Gastroesophageal sphincter (tissue), 3 donors: ENCODE data around the gene ZFHX3.

Experiments used
- EP300 ChIP-seq: sonication (generic); formaldehyde crosslinking; IDR thresholded peaks from one replicate; pipeline ENCODE4 v1.6.1; 2017; ENCODE audit warnings: antibody characterized with exemption, mild to moderate bottlenecking
- POLR2A ChIP-seq, 2 donors: fragments of 450-650 bp; IDR thresholded peaks; one replicate each; pipeline ENCODE4 v1.6.1; 2017; ENCODE audit warnings: antibody characterized with exemption in 2 of 2, mild to moderate bottlenecking in 2 of 2, moderate library complexity in 1 of 2
- POLR2AphosphoS5 ChIP-seq: sonication (generic); formaldehyde crosslinking; IDR thresholded peaks from one replicate; pipeline ENCODE4 v1.6.1; 2017; ENCODE audit warnings: antibody characterized with exemption
- TF ChIP-seq, protein P1 (sequence below), 4 experiments: fragments of 200-600 bp in 2 of 4; fragments of 450-650 bp in 2 of 4; sonication (generic) in 1 of 4; IDR thresholded peaks; one replicate each; pipeline ENCODE4 v1.5.1; 2017 to 2019; ENCODE audit warnings: antibody characterized with exemption in 4 of 4, mild to moderate bottlenecking in 2 of 4, moderate library complexity in 2 of 4

DNA sequence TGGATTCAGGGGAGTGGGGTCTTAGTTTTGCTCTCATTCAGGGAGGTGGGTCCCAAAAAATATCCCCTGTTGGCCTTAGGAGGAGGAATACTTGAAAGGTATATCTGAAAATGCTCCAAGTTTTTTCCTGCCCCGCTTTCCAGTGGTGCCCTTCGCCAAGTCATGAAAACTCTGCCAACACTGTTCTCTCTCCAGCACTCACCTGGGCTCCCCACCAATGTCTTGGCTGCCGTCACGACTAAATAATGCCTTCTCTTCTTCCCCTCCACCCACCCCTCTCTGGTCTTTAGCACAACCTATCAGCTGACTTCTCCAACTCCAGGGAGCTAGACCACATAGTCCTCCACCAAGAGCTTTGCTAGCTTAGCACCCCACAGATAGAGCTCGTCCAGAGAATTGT lies 30.6 kb downstream of the ZFHX3 start:
- TF ChIP-seq POLR2A (IDR thresholded peaks at IDR 0.05) (no peak), EP300 (no peak), POLR2AphosphoS5 (no peak)
- TF ChIP-seq, protein P1, sequence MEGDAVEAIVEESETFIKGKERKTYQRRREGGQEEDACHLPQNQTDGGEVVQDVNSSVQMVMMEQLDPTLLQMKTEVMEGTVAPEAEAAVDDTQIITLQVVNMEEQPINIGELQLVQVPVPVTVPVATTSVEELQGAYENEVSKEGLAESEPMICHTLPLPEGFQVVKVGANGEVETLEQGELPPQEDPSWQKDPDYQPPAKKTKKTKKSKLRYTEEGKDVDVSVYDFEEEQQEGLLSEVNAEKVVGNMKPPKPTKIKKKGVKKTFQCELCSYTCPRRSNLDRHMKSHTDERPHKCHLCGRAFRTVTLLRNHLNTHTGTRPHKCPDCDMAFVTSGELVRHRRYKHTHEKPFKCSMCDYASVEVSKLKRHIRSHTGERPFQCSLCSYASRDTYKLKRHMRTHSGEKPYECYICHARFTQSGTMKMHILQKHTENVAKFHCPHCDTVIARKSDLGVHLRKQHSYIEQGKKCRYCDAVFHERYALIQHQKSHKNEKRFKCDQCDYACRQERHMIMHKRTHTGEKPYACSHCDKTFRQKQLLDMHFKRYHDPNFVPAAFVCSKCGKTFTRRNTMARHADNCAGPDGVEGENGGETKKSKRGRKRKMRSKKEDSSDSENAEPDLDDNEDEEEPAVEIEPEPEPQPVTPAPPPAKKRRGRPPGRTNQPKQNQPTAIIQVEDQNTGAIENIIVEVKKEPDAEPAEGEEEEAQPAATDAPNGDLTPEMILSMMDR (IDR thresholded peaks at IDR 0.05) = no peak
